Natural killer cell (primary cell): ENCODE measurements around the gene KCNK5. TPM values are rescaled to one million over a fixed set of nuclear protein-coding genes. Genes with fewer than 3 reads are reported as not detected.

Experiments
- ATAC-seq, 3 donors: fragments of 150-1000 bp in 2 of 3; fragments of 200-7000 bp in 1 of 3; cut with Tn5 transposase; 1 replicate in 1 of 3; 2 replicates in 2 of 3; pipeline ENCODE4 v1.10.0; 2021; ENCODE audit warnings: mild to moderate bottlenecking in 2 of 3, moderate library complexity in 2 of 3
- DNase-seq, 2 donors: peaks; one replicate each; pipeline versions ENCODE4 v3.0.0 to v3.0.0-alpha.2; 2013 to 2021; ENCODE audit warnings: mixed read lengths in 1 of 2
- H3K27ac ChIP-seq: one replicate; pipeline ENCODE4 v1.5.1; 2013; ENCODE audit warnings: mild to moderate bottlenecking, low read length
- H3K27me3 ChIP-seq: one replicate; pipeline ENCODE4 v1.6.1; 2013; ENCODE audit warnings: low read length; ENCODE audit not compliant: control insufficient read depth, insufficient read depth
- H3K36me3 ChIP-seq: one replicate; pipeline ENCODE4 v1.6.1; 2013; ENCODE audit warnings: low read length; ENCODE audit not compliant: control insufficient read depth, insufficient read depth
- H3K4me1 ChIP-seq: one replicate; pipeline ENCODE4 v1.6.1; 2013; ENCODE audit warnings: low read length; ENCODE audit not compliant: control insufficient read depth, insufficient read depth
- H3K4me3 ChIP-seq: one replicate; pipeline ENCODE4 v1.5.1; 2013; ENCODE audit warnings: low read length
- H3K9me3 ChIP-seq: one replicate; pipeline ENCODE4 v1.6.1; 2013; ENCODE audit warnings: low read length; ENCODE audit not compliant: control insufficient read depth, insufficient read depth
- H3K27ac Mint-ChIP-seq, 2 donors: one replicate each; pipeline ENCODE4 v1.8.0; 2022; ENCODE audit warnings: mild to moderate bottlenecking in 2 of 2, mixed read lengths in 2 of 2, moderate library complexity in 1 of 2
- H3K27me3 Mint-ChIP-seq, 2 donors: one replicate each; pipeline ENCODE4 v1.8.0; 2022; ENCODE audit warnings: low read depth in 2 of 2, mixed read lengths in 2 of 2
- H3K36me3 Mint-ChIP-seq: one replicate; pipeline ENCODE4 v1.8.0; 2022; ENCODE audit warnings: mixed read lengths
- H3K4me1 Mint-ChIP-seq, 2 donors: one replicate each; pipeline ENCODE4 v1.8.0; 2022; ENCODE audit warnings: mixed read lengths in 2 of 2
- H3K4me3 Mint-ChIP-seq: one replicate; pipeline ENCODE4 v1.8.0; 2022; ENCODE audit warnings: mild to moderate bottlenecking, moderate library complexity, mixed read lengths
- H3K9me3 Mint-ChIP-seq, 2 donors: one replicate each; pipeline ENCODE4 v1.8.0; 2022; ENCODE audit warnings: mixed read lengths in 2 of 2
- CTCF ChIP-seq: fragments of 200-600 bp; IDR thresholded peaks from one replicate; pipeline ENCODE4 v1.8.0; 2022; ENCODE audit warnings: antibody characterized with exemption
- WGBS: methylation state at CpG from one replicate; pipeline ENCODE4 v1.1.7; 2013; ENCODE audit warnings: missing lambda C conversion rate; ENCODE audit not compliant: insufficient coverage; 5-methylcytosine and 5-hydroxymethylcytosine counted together
- intact Hi-C: fragments of 100-400 bp; cut with micrococcal nuclease; formaldehyde crosslinking; loops from one replicate; pipeline ENCODE4 v1.14.2; 2022
- total RNA-seq, 4 donors: library from RNA; stranded (reverse); fragments of 120-200 nt in 1 of 4; gene quantifications; one replicate each; pipeline versions ENCODE4 v1.2.3 to v1.2.4, GENCODE V29; 2013 to 2022

The KCNK5 gene
- total RNA-seq, 3 donors from 2014 or later (not counting 1 experiment from before 2014, with no cell fraction given) = 0.16 to 0.50 TPM; not detected in 1

- no peaks in the 10 kb centered on the region for H3K4me1 Mint-ChIP-seq
- Histone ChIP-seq H3K4me1 (no peaks in the 10 kb centered on the region), H3K4me3 (no peak overlapping the region), H3K27ac (no peak overlapping the region), H3K27me3 (no peaks in the 10 kb centered on the region), H3K36me3 (no peaks in the 10 kb centered on the region), H3K9me3 (peaks cover 2% of the 10 kb centered on the region)
- H3K27me3 Mint-ChIP-seq = peaks cover 18 to 34% of the 10 kb centered on the region in 2 donors
- WGBS = 52% methylated on average over 7 of the region's 7 CpGs
- no peak overlapping the region for H3K27ac Mint-ChIP-seq
- peaks cover 0 to 2% of the 10 kb centered on the region in 2 donors for H3K9me3 Mint-ChIP-seq
- H3K36me3 Mint-ChIP-seq = no peaks in the 10 kb centered on the region
- H3K4me3 Mint-ChIP-seq = no peak overlapping the region
- ATAC-seq (no peak), DNase-seq (no peak)
- intact Hi-C loops = no loop called here
- TF ChIP-seq CTCF = no peak
Observed at GRCh38 chr6:39140556-39141167, 88.6 kb downstream of the KCNK5 start.

Other genes starting within 250 kb of the KCNK5 start
- gene GLP1R, start 180.7 kb downstream of the KCNK5 start, total RNA-seq = 1 to 10 TPM; 2.2 to 6.5 (median 3.0) TPM
- 10 to 100 TPM; 11.3 to 13.1 (median 11.5) TPM for gene SAYSD1, start 114.3 kb downstream of the KCNK5 start, total RNA-seq
- under 1 TPM in 1 of 3 donors, not detected in 2; 0.24 TPM for gene KCNK17, start 84.9 kb upstream of the KCNK5 start, total RNA-seq
- gene KCNK16, start 93.2 kb upstream of the KCNK5 start, total RNA-seq = not detected